Lung (tissue), 12 donors: ENCODE data around the gene SLC36A1. TPM values are rescaled to one million over a fixed set of nuclear protein-coding genes. Genes with fewer than 3 reads are reported as not detected.

Source experiments
- ATAC-seq: fragments of 200-7000 bp; cut with Tn5 transposase; one replicate; pipeline ENCODE4 v1.9.1; 2020; ENCODE audit warnings: moderate number of reproducible peaks; ENCODE audit not compliant: insufficient read depth, low FRiP score
- DNase-seq, 3 donors: peaks; one replicate each; pipeline ENCODE4 v3.0.0-alpha.2; 2013 to 2017
- H3K27ac ChIP-seq, 2 donors: one replicate each; pipeline ENCODE4 v1.5.1; 2013; ENCODE audit warnings: mild to moderate bottlenecking in 2 of 2, moderate library complexity in 2 of 2, control low read depth in 1 of 2, inconsistent platforms in 1 of 2, low read depth in 1 of 2, low read length in 1 of 2
- H3K27me3 ChIP-seq, 3 donors: one replicate each; pipeline ENCODE4 v1.5.1; 2013; ENCODE audit warnings: low read length in 2 of 3; ENCODE audit not compliant: control insufficient read depth in 3 of 3, insufficient read depth in 3 of 3
- H3K36me3 ChIP-seq, 4 donors: one replicate each; pipeline ENCODE4 v1.5.1; 2013; ENCODE audit warnings: low read length in 4 of 4, mild to moderate bottlenecking in 1 of 4, moderate library complexity in 1 of 4; ENCODE audit not compliant: control insufficient read depth in 4 of 4, insufficient read depth in 4 of 4
- H3K4me1 ChIP-seq, 5 donors: one replicate each; pipeline ENCODE4 v1.5.1; 2013; ENCODE audit warnings: low read length in 5 of 5, mild to moderate bottlenecking in 2 of 5, moderate library complexity in 1 of 5; ENCODE audit not compliant: control insufficient read depth in 5 of 5, insufficient read depth in 5 of 5
- H3K4me3 ChIP-seq: one replicate; pipeline ENCODE4 v1.5.1; 2013; ENCODE audit warnings: mild to moderate bottlenecking, control low read depth, moderate library complexity
- H3K9ac ChIP-seq, 2 donors: one replicate each; pipeline ENCODE4 v1.5.1; 2013; ENCODE audit warnings: low read length in 2 of 2, control low read depth in 1 of 2; ENCODE audit not compliant: insufficient read depth in 1 of 2
- H3K9me3 ChIP-seq, 4 donors: one replicate each; pipeline ENCODE4 v1.5.1; 2013; ENCODE audit warnings: low read length in 3 of 4, mild to moderate bottlenecking in 1 of 4, moderate library complexity in 1 of 4; ENCODE audit not compliant: control insufficient read depth in 4 of 4, insufficient read depth in 3 of 4
- WGBS, 2 donors: extraction: QIAGEN DNeasy Blood & Tissue Kit; methylation state at CpG; one replicate each; pipeline ENCODE4 v1.1.7; 2013; 5-methylcytosine and 5-hydroxymethylcytosine counted together
- polyA plus RNA-seq, 2 donors: library from polyadenylated mRNA; stranded (reverse); fragments of 200-250 nt; gene quantifications; one replicate each; pipeline ENCODE4 v1.2.1, GENCODE V29; 2013
- total RNA-seq, 2 donors: library from RNA; depleted of rRNA in 1 of 2; stranded (reverse); fragments of >200 nt in 1 of 2; gene quantifications; one replicate each; pipeline ENCODE4 v1.2.1, GENCODE V29; 2014 to 2021
- TF ChIP-seq, protein P1 (sequence below): IDR thresholded peaks from 2 replicates; pipeline ENCODE4 v1.5.1; 2012; ENCODE audit warnings: mild to moderate bottlenecking; ENCODE audit errors: control extremely low read depth, extremely low read depth
- donor health status: control.
- donor health status: control.
- donor health status: Bipolar disorder and iron deficiency.
- donor health status: healthy.
- donor health status: DM: yes; HTN: yes; CAD: no.

Gene SLC36A1
- total and polyA plus RNA-seq, 4 donors: 2.0 to 22.0 (median 9.9) TPM

DNA sequence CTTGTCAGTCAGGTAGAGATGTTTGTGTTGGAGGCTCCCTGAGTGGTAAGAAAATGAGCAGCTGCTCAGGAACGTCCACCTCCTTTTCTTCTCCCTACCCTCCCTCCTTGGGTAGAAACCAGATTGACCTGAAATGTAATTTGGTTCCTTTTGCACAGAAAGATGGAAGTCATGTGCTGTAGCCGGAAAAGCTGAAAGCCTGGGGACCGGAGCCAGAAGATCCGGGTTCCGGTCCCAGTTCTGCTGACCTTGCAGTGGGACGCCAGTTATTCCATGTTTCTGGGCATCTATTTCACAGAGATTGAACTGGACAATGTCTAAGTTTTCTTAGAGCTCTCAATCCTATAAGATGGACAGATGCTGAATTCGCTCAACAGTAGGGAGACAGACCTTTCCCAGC lies 40.1 kb downstream of the SLC36A1 start:
- H3K27me3 ChIP-seq: no peaks in the 10 kb centered on the region
- peaks cover 0 to 2% (median 0%) of the 10 kb centered on the region in 4 donors for H3K9me3 ChIP-seq
- no peak overlapping the region for H3K4me3 ChIP-seq
- H3K27ac ChIP-seq: no peak overlapping the region
- no peaks in the 10 kb centered on the region for H3K4me1 ChIP-seq
- peaks cover 0 to 29% (median 3%) of the 10 kb centered on the region in 4 donors for H3K36me3 ChIP-seq
- ATAC-seq: no peak
- DNase-seq: no peak
- TF ChIP-seq, protein P1, sequence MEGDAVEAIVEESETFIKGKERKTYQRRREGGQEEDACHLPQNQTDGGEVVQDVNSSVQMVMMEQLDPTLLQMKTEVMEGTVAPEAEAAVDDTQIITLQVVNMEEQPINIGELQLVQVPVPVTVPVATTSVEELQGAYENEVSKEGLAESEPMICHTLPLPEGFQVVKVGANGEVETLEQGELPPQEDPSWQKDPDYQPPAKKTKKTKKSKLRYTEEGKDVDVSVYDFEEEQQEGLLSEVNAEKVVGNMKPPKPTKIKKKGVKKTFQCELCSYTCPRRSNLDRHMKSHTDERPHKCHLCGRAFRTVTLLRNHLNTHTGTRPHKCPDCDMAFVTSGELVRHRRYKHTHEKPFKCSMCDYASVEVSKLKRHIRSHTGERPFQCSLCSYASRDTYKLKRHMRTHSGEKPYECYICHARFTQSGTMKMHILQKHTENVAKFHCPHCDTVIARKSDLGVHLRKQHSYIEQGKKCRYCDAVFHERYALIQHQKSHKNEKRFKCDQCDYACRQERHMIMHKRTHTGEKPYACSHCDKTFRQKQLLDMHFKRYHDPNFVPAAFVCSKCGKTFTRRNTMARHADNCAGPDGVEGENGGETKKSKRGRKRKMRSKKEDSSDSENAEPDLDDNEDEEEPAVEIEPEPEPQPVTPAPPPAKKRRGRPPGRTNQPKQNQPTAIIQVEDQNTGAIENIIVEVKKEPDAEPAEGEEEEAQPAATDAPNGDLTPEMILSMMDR: no peak
- WGBS, 2 donors: 90 to 94% methylated on average over 7 of the region's 7 CpGs
- no peak overlapping the region for H3K9ac ChIP-seq

DNA sequence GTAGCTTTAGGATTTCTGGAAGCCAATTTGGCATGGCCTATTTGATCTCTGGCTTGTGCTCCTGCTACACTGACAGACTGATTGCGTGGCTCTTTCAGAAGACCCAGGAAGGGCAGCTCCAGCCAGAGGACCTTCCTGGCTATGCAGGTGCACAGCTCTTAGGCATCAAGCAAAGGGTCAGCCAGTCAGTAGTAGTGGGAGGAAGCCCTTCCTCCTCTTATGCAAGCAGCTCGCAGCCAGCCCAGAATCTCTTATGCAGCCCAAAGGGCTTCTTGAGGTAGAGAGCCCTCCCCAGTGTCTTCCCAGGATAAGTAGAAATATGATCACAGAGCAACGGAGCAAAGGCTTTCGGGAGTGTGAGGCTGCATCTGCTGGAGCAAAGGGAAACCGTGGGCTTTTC lies 43.2 kb downstream of the SLC36A1 start:
- Histone ChIP-seq H3K27ac (no peak overlapping the region), H3K9me3 (peaks cover 0 to 2% (median 0%) of the 10 kb centered on the region in 4 donors), H3K4me3 (no peak overlapping the region), H3K36me3 (peaks cover 0 to 18% (median 3%) of the 10 kb centered on the region in 4 donors), H3K9ac (no peak overlapping the region), H3K27me3 (no peaks in the 10 kb centered on the region), H3K4me1 (no peaks in the 10 kb centered on the region)
- no peak for DNase-seq
- TF ChIP-seq, protein P1: no peak
- WGBS, 2 donors: 77 to 83% methylated on average over 5 of the region's 5 CpGs
- no peak for ATAC-seq

DNA sequence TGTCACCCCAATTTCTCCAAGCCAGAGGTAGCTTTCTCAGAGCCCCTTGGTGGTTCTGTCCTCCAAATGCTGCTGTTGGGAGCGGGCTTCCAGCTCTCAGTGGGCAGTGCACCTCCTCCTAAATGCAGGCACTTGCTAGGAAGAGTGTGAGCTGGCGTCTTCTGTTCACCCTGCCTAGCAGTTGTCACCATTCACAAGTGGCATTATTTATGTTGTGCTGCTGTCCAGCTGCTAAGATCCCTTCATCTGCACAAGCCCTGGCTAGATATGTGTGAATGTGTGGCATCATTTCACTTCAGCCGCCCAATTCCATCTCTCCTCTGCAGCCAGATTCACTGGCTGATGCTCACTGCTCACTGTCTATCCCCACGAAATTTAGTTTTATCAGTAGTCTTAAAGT lies 43.7 kb downstream of the SLC36A1 start:
- no peaks in the 10 kb centered on the region for H3K27me3 ChIP-seq
- TF ChIP-seq, protein P1: no peak
- H3K27ac ChIP-seq: no peak overlapping the region
- DNase-seq: no peak
- H3K36me3 ChIP-seq: peaks cover 0 to 18% (median 3%) of the 10 kb centered on the region in 4 donors
- no peak overlapping the region for H3K9ac ChIP-seq
- peaks cover 0 to 2% (median 0%) of the 10 kb centered on the region in 4 donors for H3K9me3 ChIP-seq
- no peak for ATAC-seq
- H3K4me3 ChIP-seq: no peak overlapping the region
- 88 to 93% methylated on average over 4 of the region's 4 CpGs for WGBS, 2 donors
- H3K4me1 ChIP-seq: no peaks in the 10 kb centered on the region

DNA sequence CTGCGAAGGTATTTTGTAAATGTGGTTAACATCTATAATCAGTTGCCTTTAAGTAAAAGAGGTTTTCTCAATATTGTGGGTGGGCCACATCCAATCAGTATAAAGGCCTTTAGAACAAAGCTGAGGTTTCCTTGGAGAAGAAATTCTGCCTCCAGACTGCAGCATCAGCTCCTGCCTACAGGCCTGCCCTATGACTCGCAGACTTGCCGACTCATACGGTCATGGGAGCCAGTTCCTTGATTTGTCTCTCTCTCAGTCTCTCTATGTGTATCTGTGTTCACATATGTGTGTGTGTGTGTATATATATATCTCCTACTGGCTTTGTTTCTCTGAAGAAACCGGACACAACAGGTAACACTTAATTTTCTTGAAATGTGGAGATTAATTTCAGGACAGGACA lies 45.3 kb downstream of the SLC36A1 start:
- no peaks in the 10 kb centered on the region for H3K4me1 ChIP-seq
- no peak overlapping the region for H3K9ac ChIP-seq
- 71 to 73% methylated on average over 5 of the region's 5 CpGs for WGBS, 2 donors
- peaks cover 0 to 16% (median 3%) of the 10 kb centered on the region in 4 donors for H3K36me3 ChIP-seq
- ATAC-seq (no peak), DNase-seq (no peak)
- no peaks in the 10 kb centered on the region for H3K27me3 ChIP-seq
- no peak overlapping the region for H3K4me3 ChIP-seq
- TF ChIP-seq, protein P1: no peak
- H3K9me3 ChIP-seq: peaks cover 0 to 2% (median 0%) of the 10 kb centered on the region in 4 donors
- H3K27ac ChIP-seq: no peak overlapping the region
